ENCODE results near the gene UVRAG. TPM values are rescaled to one million over a fixed set of nuclear protein-coding genes. Genes with fewer than 3 reads are reported as not detected.

UVRAG gene
- polyA plus RNA-seq, 1 experiment, result 8.2 TPM

- Histone ChIP-seq H3K27me3 (ENCODE audit: control insufficient read depth, insufficient read depth, low read length) (no peaks in the 10 kb centered on the region; the same call in 1 of the 2 replicates), H3K4me3 (ENCODE audit: low read depth, low read length) (no peak overlapping the region), H3K36me3 (ENCODE audit: control insufficient read depth, insufficient read depth, low read length) (no peaks in the 10 kb centered on the region)
- POLR2A ChIA-PET, result no interaction called here
- CTCF ChIA-PET, result no interaction called here
- no peak for TF ChIP-seq CTCF (IDR thresholded peaks at IDR 0.05; ENCODE audit: insufficient read depth, low read depth, low read length)
- no peak for DNase-seq (ENCODE audit: low read depth)
Measured at GRCh38 chr11:75783416-75784084, 31.5 kb upstream of the UVRAG start.

- no peak for TF ChIP-seq CTCF (IDR thresholded peaks at IDR 0.05; ENCODE audit: insufficient read depth, low read depth, low read length)
- DNase-seq (ENCODE audit: low read depth), result no peak
- POLR2A ChIA-PET, result no interaction called here
- Histone ChIP-seq H3K4me3 (ENCODE audit: low read depth, low read length) (no peak overlapping the region), H3K27me3 (ENCODE audit: control insufficient read depth, insufficient read depth, low read length) (no peaks in the 10 kb centered on the region; the same call in 1 of the 2 replicates), H3K36me3 (ENCODE audit: control insufficient read depth, insufficient read depth, low read length) (no peaks in the 10 kb centered on the region)
- CTCF ChIA-PET, result no interaction called here
Measured at GRCh38 chr11:75784085-75784478, 30.9 kb upstream of the UVRAG start.

- no peak for TF ChIP-seq CTCF (IDR thresholded peaks at IDR 0.05; ENCODE audit: insufficient read depth, low read depth, low read length)
- DNase-seq (ENCODE audit: low read depth), result no peak
- CTCF ChIA-PET, result no interaction called here
- POLR2A ChIA-PET, result no interaction called here
- Histone ChIP-seq H3K36me3 (ENCODE audit: control insufficient read depth, insufficient read depth, low read length) (no peaks in the 10 kb centered on the region), H3K27me3 (ENCODE audit: control insufficient read depth, insufficient read depth, low read length) (no peaks in the 10 kb centered on the region; the same call in 1 of the 2 replicates), H3K4me3 (ENCODE audit: low read depth, low read length) (no peak overlapping the region)
Measured at GRCh38 chr11:75784506-75784905, 30.5 kb upstream of the UVRAG start.

GRCh38 chr11:75785187-75785586 is 29.8 kb upstream of the UVRAG start:
- no peak for TF ChIP-seq CTCF (IDR thresholded peaks at IDR 0.05; ENCODE audit: insufficient read depth, low read depth, low read length)
- DNase-seq (ENCODE audit: low read depth), result no peak
- no peaks in the 10 kb centered on the region; the same call in 1 of the 2 replicates for H3K27me3 ChIP-seq (ENCODE audit: control insufficient read depth, insufficient read depth, low read length)
- POLR2A ChIA-PET, result interaction anchor here (0.6 kb wide), 1 partner anchor 54 kb away, joined by 3 read pairs; no protein-coding TSS in a partner anchor
- CTCF ChIA-PET, result no interaction called here
- no peaks in the 10 kb centered on the region for H3K36me3 ChIP-seq (ENCODE audit: control insufficient read depth, insufficient read depth, low read length)
- no peak overlapping the region for H3K4me3 ChIP-seq (ENCODE audit: low read depth, low read length)

- Histone ChIP-seq H3K4me3 (ENCODE audit: low read depth, low read length) (no peak overlapping the region), H3K36me3 (ENCODE audit: control insufficient read depth, insufficient read depth, low read length) (no peaks in the 10 kb centered on the region), H3K27me3 (ENCODE audit: control insufficient read depth, insufficient read depth, low read length) (no peaks in the 10 kb centered on the region; the same call in 1 of the 2 replicates)
- DNase-seq (ENCODE audit: low read depth), result no peak
- POLR2A ChIA-PET, result no interaction called here
- CTCF ChIA-PET, result interaction anchor here (0.7 to 1.9 kb wide), 3 partner anchors 9 to 17 kb away, joined by 3 to 5 read pairs (median 5); no protein-coding TSS in a partner anchor
- no peak for TF ChIP-seq CTCF (IDR thresholded peaks at IDR 0.05; ENCODE audit: insufficient read depth, low read depth, low read length)
Measured at GRCh38 chr11:75786101-75786736, 28.8 kb upstream of the UVRAG start.

Measured in BJ (cell line).